ENCODE measurements around the gene LYPD6B.

LYPD6B gene

GRCh38 chr2:149180226-149180875, 141.9 kb downstream of the LYPD6B start:
- DNase-seq (ENCODE audit: low read depth, low spot score): no peak
- Histone ChIP-seq H3K4me3 (no peak overlapping the region), H3K9me3 (ENCODE audit: low read depth, low read length) (no peaks in the 10 kb centered on the region), H3K9ac (ENCODE audit: insufficient read length) (no peak overlapping the region), H3K27ac (no peak overlapping the region), H3K36me3 (ENCODE audit: insufficient read depth, low read length) (no peaks in the 10 kb centered on the region)
- TF ChIP-seq POLR2AphosphoS5 (IDR thresholded peaks at IDR 0.05; ENCODE audit: borderline replicate concordance, low read depth, low read length): no peak
- no peak for TF ChIP-seq EZH2 (IDR thresholded peaks at IDR 0.05)
- no peak for TF ChIP-seq FOXP2 (optimal IDR thresholded peaks at IDR 0.05; ENCODE audit: control extremely low read depth, extremely low read length, insufficient read depth)

GRCh38 chr2:149183187-149183586, 144.7 kb downstream of the LYPD6B start:
- H3K4me3 ChIP-seq: no peak overlapping the region
- DNase-seq (ENCODE audit: low read depth, low spot score): no peak
- H3K27ac ChIP-seq: no peak overlapping the region
- H3K9me3 ChIP-seq (ENCODE audit: low read depth, low read length): no peaks in the 10 kb centered on the region
- no peak for TF ChIP-seq FOXP2 (optimal IDR thresholded peaks at IDR 0.05; ENCODE audit: control extremely low read depth, extremely low read length, insufficient read depth)
- no peak for TF ChIP-seq POLR2AphosphoS5 (IDR thresholded peaks at IDR 0.05; ENCODE audit: borderline replicate concordance, low read depth, low read length)
- no peak for TF ChIP-seq EZH2 (IDR thresholded peaks at IDR 0.05)
- no peak overlapping the region for H3K9ac ChIP-seq (ENCODE audit: insufficient read length)
- H3K36me3 ChIP-seq (ENCODE audit: insufficient read depth, low read length): no peaks in the 10 kb centered on the region

- Histone ChIP-seq H3K4me3 (no peak overlapping the region), H3K27ac (no peak overlapping the region), H3K9ac (ENCODE audit: insufficient read length) (no peak overlapping the region), H3K9me3 (ENCODE audit: low read depth, low read length) (no peaks in the 10 kb centered on the region), H3K36me3 (ENCODE audit: insufficient read depth, low read length) (no peaks in the 10 kb centered on the region)
- DNase-seq (ENCODE audit: low read depth, low spot score): no peak
- no peak for TF ChIP-seq POLR2AphosphoS5 (IDR thresholded peaks at IDR 0.05; ENCODE audit: borderline replicate concordance, low read depth, low read length)
- no peak for TF ChIP-seq EZH2 (IDR thresholded peaks at IDR 0.05)
- TF ChIP-seq FOXP2 (optimal IDR thresholded peaks at IDR 0.05; ENCODE audit: control extremely low read depth, extremely low read length, insufficient read depth): no peak
Observed at GRCh38 chr2:149184991-149185390, 146.5 kb downstream of the LYPD6B start.

GRCh38 chr2:149185942-149186490, 147.5 kb downstream of the LYPD6B start:
- Histone ChIP-seq H3K9ac (ENCODE audit: insufficient read length) (no peak overlapping the region), H3K36me3 (ENCODE audit: insufficient read depth, low read length) (no peaks in the 10 kb centered on the region), H3K4me3 (no peak overlapping the region), H3K9me3 (ENCODE audit: low read depth, low read length) (no peaks in the 10 kb centered on the region), H3K27ac (no peak overlapping the region)
- TF ChIP-seq POLR2AphosphoS5 (IDR thresholded peaks at IDR 0.05; ENCODE audit: borderline replicate concordance, low read depth, low read length) (no peak), FOXP2 (optimal IDR thresholded peaks at IDR 0.05; ENCODE audit: control extremely low read depth, extremely low read length, insufficient read depth) (no peak), EZH2 (IDR thresholded peaks at IDR 0.05) (no peak)
- no peak for DNase-seq (ENCODE audit: low read depth, low spot score)

GRCh38 chr2:149187057-149187456, 148.6 kb downstream of the LYPD6B start:
- DNase-seq (ENCODE audit: low read depth, low spot score): peak; percentile 34
- Histone ChIP-seq H3K9ac (ENCODE audit: insufficient read length) (no peak overlapping the region), H3K27ac (no peak overlapping the region), H3K36me3 (ENCODE audit: insufficient read depth, low read length) (no peaks in the 10 kb centered on the region), H3K4me3 (no peak overlapping the region), H3K9me3 (ENCODE audit: low read depth, low read length) (no peaks in the 10 kb centered on the region)
- no peak for TF ChIP-seq POLR2AphosphoS5 (IDR thresholded peaks at IDR 0.05; ENCODE audit: borderline replicate concordance, low read depth, low read length)
- TF ChIP-seq FOXP2 (optimal IDR thresholded peaks at IDR 0.05; ENCODE audit: control extremely low read depth, extremely low read length, insufficient read depth): no peak
- TF ChIP-seq EZH2 (IDR thresholded peaks at IDR 0.05): no peak

- Histone ChIP-seq H3K36me3 (ENCODE audit: insufficient read depth, low read length) (no peaks in the 10 kb centered on the region), H3K27ac (no peak overlapping the region), H3K9ac (ENCODE audit: insufficient read length) (no peak overlapping the region), H3K9me3 (ENCODE audit: low read depth, low read length) (no peaks in the 10 kb centered on the region), H3K4me3 (no peak overlapping the region)
- no peak for DNase-seq (ENCODE audit: low read depth, low spot score)
- TF ChIP-seq POLR2AphosphoS5 (IDR thresholded peaks at IDR 0.05; ENCODE audit: borderline replicate concordance, low read depth, low read length) (no peak), EZH2 (IDR thresholded peaks at IDR 0.05) (no peak), FOXP2 (optimal IDR thresholded peaks at IDR 0.05; ENCODE audit: control extremely low read depth, extremely low read length, insufficient read depth) (no peak)
Observed at GRCh38 chr2:149188291-149188690, 149.8 kb downstream of the LYPD6B start.

GRCh38 chr2:149189769-149190168, 151.3 kb downstream of the LYPD6B start:
- H3K36me3 ChIP-seq (ENCODE audit: insufficient read depth, low read length): no peaks in the 10 kb centered on the region
- no peaks in the 10 kb centered on the region for H3K9me3 ChIP-seq (ENCODE audit: low read depth, low read length)
- H3K9ac ChIP-seq (ENCODE audit: insufficient read length): no peak overlapping the region
- no peak overlapping the region for H3K4me3 ChIP-seq
- H3K27ac ChIP-seq: no peak overlapping the region
- no peak for TF ChIP-seq FOXP2 (optimal IDR thresholded peaks at IDR 0.05; ENCODE audit: control extremely low read depth, extremely low read length, insufficient read depth)
- no peak for DNase-seq (ENCODE audit: low read depth, low spot score)

- H3K4me3 ChIP-seq: no peak overlapping the region
- no peak overlapping the region for H3K9ac ChIP-seq (ENCODE audit: insufficient read length)
- TF ChIP-seq EZH2 (IDR thresholded peaks at IDR 0.05) (no peak), POLR2AphosphoS5 (IDR thresholded peaks at IDR 0.05; ENCODE audit: borderline replicate concordance, low read depth, low read length) (no peak), FOXP2 (optimal IDR thresholded peaks at IDR 0.05; ENCODE audit: control extremely low read depth, extremely low read length, insufficient read depth) (no peak)
- DNase-seq (ENCODE audit: low read depth, low spot score): no peak
- no peaks in the 10 kb centered on the region for H3K9me3 ChIP-seq (ENCODE audit: low read depth, low read length)
- H3K36me3 ChIP-seq (ENCODE audit: insufficient read depth, low read length): no peaks in the 10 kb centered on the region
- no peak overlapping the region for H3K27ac ChIP-seq
Observed at GRCh38 chr2:149191915-149192314, 153.4 kb downstream of the LYPD6B start.

- H3K27ac ChIP-seq: no peak overlapping the region
- TF ChIP-seq FOXP2 (optimal IDR thresholded peaks at IDR 0.05; ENCODE audit: control extremely low read depth, extremely low read length, insufficient read depth): no peak
- TF ChIP-seq POLR2AphosphoS5 (IDR thresholded peaks at IDR 0.05; ENCODE audit: borderline replicate concordance, low read depth, low read length): no peak
- no peak for TF ChIP-seq EZH2 (IDR thresholded peaks at IDR 0.05)
- no peak for DNase-seq (ENCODE audit: low read depth, low spot score)
- H3K36me3 ChIP-seq (ENCODE audit: insufficient read depth, low read length): no peaks in the 10 kb centered on the region
- H3K4me3 ChIP-seq: no peak overlapping the region
- H3K9me3 ChIP-seq (ENCODE audit: low read depth, low read length): no peaks in the 10 kb centered on the region
- H3K9ac ChIP-seq (ENCODE audit: insufficient read length): no peak overlapping the region
Observed at GRCh38 chr2:149192427-149192826, 153.9 kb downstream of the LYPD6B start.
